Fibroblast of skin of left quadriceps (primary cell): Measurements from ENCODE around the gene PRCP.
"Not testable (repeated sequence)": the region's sequence is repeated elsewhere in the genome, so short reads cannot be mapped to it uniquely, and the experiment has no call there.

ENCODE experiments used
- DNase-seq, 2 experiments: peaks; one replicate each; pipeline ENCODE4 v3.0.0-alpha.2; 2013; ENCODE audit warnings: low read depth in 2 of 2

Gene PRCP

GRCh38 chr11:82871646-82872045 lies 28.6 kb downstream of the PRCP start:
- DNase-seq = peak; percentile 32 to 41

- no peak for DNase-seq
Observed at GRCh38 chr11:82869657-82870056, 30.6 kb downstream of the PRCP start.

GRCh38 chr11:82867495-82868082 lies 32.6 kb downstream of the PRCP start:
- DNase-seq = peak; percentile 32 to 38

- no peak for DNase-seq
Observed at GRCh38 chr11:82865841-82866240, 34.4 kb downstream of the PRCP start.

GRCh38 chr11:82864268-82864667 lies 36.0 kb downstream of the PRCP start:
- DNase-seq = no peak

DNA sequence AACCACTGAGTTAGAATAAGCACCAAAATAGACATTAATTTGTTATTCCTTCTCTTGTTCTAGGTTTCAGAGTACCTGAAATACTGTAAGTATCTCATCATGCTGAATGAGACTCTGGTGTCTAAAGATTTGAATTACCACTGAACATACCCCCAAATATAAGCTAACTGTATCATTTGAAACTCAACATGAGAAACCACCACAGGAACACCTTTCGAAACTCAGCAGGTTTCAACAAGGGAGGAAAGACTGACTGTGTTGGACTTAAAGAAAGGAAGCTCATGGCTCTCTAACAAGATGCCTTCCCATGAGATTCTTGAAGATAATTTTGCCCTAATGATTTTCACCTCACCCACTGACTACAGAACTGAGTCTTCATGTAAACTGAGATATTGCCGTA lies 37.0 kb downstream of the PRCP start:
- DNase-seq = no peak

- no peak for DNase-seq
Observed at GRCh38 chr11:82862379-82862778, 37.9 kb downstream of the PRCP start.

GRCh38 chr11:82859750-82860149 lies 40.5 kb downstream of the PRCP start:
- no peak for DNase-seq

GRCh38 chr11:82858556-82859091 lies 41.6 kb downstream of the PRCP start:
- DNase-seq = peak; percentile 66 to 67

GRCh38 chr11:82858133-82858532 lies 42.1 kb downstream of the PRCP start:
- no peak for DNase-seq

DNA sequence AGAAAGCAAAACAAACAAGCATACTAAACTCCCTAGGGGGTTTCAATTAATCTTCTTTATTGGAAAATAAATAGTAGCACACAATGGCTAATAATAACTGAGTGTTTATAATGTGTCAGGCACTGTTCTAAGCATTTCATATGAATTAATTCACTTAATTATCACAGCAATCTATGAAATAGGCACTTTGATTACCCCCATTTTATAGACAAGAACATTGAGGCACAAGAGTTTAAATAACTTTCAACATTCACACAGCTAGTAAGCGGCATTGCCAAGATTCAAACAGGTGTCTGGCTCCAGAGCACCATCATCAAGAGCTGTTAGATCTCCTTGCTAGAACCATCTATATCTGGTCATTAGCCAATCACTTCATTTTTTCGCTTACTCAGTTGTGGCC lies 43.1 kb downstream of the PRCP start:
- no peak for DNase-seq

DNA sequence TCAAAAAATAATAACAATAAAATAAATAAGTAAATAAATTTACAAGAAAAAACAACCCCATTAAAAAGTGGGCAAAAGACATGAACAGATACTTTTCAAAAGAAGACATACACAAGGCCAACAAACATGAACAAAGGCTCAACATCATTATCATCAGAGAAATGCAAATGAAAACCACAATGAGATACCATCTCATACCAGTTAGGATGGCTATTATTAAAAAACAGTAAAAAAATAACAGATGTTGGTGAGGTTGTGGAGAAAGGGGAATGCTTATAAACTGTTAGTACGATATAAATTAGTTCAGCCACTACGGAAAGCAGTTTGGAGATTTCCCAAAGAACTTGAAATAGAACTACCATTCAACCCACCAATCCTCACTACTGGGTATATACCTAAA lies 44.6 kb downstream of the PRCP start:
- no peak for DNase-seq

- DNase-seq = not testable (repeated sequence)
Observed at GRCh38 chr11:82854916-82855315, 45.3 kb downstream of the PRCP start.

DNA sequence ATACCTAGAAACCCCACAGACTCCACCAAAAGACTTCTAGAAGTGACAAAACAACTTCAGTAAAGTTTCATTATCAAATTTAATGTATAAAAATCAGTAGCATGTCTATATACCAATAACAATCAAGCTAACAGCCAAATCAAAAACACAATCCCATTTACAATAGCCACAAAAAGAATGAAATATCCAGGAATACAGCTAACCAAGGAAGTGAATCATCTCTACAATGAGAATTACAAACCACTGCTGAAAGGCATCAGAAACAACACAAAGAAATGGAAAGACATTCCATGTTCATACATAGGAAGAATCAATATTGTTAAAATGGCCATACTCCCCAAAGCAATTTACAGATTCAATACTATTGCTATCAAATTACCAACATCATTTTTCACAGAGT lies 46.0 kb downstream of the PRCP start:
- DNase-seq = no peak

GRCh38 chr11:82848829-82849228 lies 51.4 kb downstream of the PRCP start:
- no peak for DNase-seq

GRCh38 chr11:82845356-82846353 lies 54.6 kb downstream of the PRCP start:
- DNase-seq = no peak

DNA sequence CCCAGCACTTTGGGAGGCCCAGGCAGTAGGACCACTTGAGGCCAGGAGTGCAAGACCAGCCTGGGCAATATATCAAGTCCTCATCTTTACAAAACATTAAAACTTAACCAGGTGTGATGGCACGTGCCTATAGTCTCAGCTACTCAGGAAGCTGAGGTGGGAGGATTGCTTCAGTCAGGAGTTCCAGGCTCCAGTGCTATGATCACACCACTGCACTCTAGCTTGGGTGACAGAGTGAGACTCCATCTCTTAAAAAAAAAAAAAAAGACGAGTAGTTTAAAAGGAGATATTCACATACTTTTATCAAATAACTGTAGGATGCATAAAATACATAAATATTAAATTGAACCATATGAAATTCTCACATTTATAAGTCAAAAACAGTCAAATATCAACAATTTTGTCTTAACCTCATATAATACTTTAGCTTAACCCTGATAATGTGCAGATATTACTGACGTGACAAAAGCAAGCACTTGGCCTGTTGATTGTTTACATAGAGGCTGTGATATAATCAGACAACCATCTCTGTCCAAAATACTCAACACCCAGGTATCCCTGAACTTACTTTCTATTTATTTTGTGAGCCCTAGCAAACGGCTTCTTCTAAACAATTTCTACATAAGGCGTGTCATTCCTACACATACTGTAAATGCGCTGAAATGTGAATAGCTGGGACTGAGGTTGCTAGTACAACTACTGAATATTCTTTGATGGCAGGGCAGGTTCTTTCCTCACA lies 57.0 kb downstream of the PRCP start:
- no peak for DNase-seq

- DNase-seq = no peak
Observed at GRCh38 chr11:82842019-82842418, 58.2 kb downstream of the PRCP start.

- DNase-seq = no peak
Observed at GRCh38 chr11:82837650-82838049, 62.6 kb downstream of the PRCP start.

GRCh38 chr11:82832983-82833382 lies 67.2 kb downstream of the PRCP start:
- no peak for DNase-seq

DNA sequence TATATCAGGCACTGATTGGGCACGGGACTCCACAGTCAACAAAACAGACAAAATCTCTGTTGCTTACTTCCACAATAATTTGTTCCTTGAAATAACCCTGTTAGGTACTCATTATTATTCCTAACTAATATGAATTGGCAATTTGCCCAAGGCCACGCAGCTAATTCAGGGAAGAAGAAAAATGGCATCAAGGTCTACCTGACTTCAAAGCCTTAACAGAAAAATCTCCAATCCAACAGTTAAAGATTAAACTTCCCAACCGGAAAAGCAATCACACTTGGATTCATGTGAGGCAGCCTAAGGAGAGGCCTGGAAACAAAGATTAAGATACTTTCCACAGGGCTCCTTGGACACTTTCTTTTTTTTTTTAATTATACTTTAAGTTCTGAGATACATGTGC lies 68.9 kb downstream of the PRCP start:
- no peak for DNase-seq

- no peak for DNase-seq
Observed at GRCh38 chr11:82830746-82831145, 69.5 kb downstream of the PRCP start.
